NB4 (cell line): ENCODE data around the gene FLRT2.

Experiments used
- CTCF ChIP-seq: IDR thresholded peaks from one replicate; pipeline ENCODE4 v1.5.1; 2012; ENCODE audit warnings: low read depth, low read length
- MAX ChIP-seq: IDR thresholded peaks from 2 replicates; pipeline ENCODE4 v1.6.1; 2011; ENCODE audit warnings: low read depth, low read length
- MYC ChIP-seq: IDR thresholded peaks from 2 replicates; pipeline ENCODE4 v1.6.1; 2011; ENCODE audit warnings: low read depth, low read length
- POLR2A ChIP-seq: IDR thresholded peaks from 2 replicates; pipeline ENCODE4 v1.6.1; 2011; ENCODE audit warnings: mild to moderate bottlenecking; ENCODE audit not compliant: insufficient read length; ENCODE audit errors: extremely low read depth

- no peak for TF ChIP-seq MAX
- TF ChIP-seq POLR2A = no peak
- TF ChIP-seq CTCF = no peak
- no peak for TF ChIP-seq MYC
Measured at GRCh38 chr14:85594217-85594616, 64.3 kb downstream of the FLRT2 start.
